GM21447 (cell line): Measurements from ENCODE around the gene PSMC3.

Experiments
- ATAC-seq: cut with Tn5 transposase; IDR thresholded peaks from one replicate; pipeline ENCODE4 v1.9.1; 2021; ENCODE audit not compliant: unreplicated experiment

PSMC3 gene

GRCh38 chr11:47413908-47414684 is 12.1 kb downstream of the PSMC3 start:
- ATAC-seq = no peak

- ATAC-seq = no peak
Measured at GRCh38 chr11:47413351-47413750, 12.9 kb downstream of the PSMC3 start.

GRCh38 chr11:47411884-47412746 is 14.1 kb downstream of the PSMC3 start:
- no peak for ATAC-seq

- ATAC-seq = no peak
Measured at GRCh38 chr11:47410370-47411264, 15.6 kb downstream of the PSMC3 start.

GRCh38 chr11:47409440-47410369 is 16.5 kb downstream of the PSMC3 start:
- no peak for ATAC-seq

- ATAC-seq = peak; percentile 5
Measured at GRCh38 chr11:47408598-47409439, 17.4 kb downstream of the PSMC3 start.

- peak; percentile 80 for ATAC-seq
Measured at GRCh38 chr11:47407746-47408590, 18.3 kb downstream of the PSMC3 start, which contains the start of gene SLC39A13. Gene SLC39A13, plus strand, starts transcription at chr11:47408590. Its CDS starts 1,505 bp downstream, at chr11:47410095.

GRCh38 chr11:47406896-47407745 is 19.1 kb downstream of the PSMC3 start:
- no peak for ATAC-seq

GRCh38 chr11:47403571-47403970 is 22.7 kb downstream of the PSMC3 start:
- no peak for ATAC-seq

GRCh38 chr11:47403135-47403534 is 23.1 kb downstream of the PSMC3 start:
- ATAC-seq = no peak

GRCh38 chr11:47400768-47401279 is 25.4 kb downstream of the PSMC3 start:
- peak; percentile 72 for ATAC-seq

- ATAC-seq = peak; percentile 51
Measured at GRCh38 chr11:47399860-47400767, 26.1 kb downstream of the PSMC3 start.

GRCh38 chr11:47398551-47398950 is 27.7 kb downstream of the PSMC3 start:
- no peak for ATAC-seq

GRCh38 chr11:47398011-47398410 is 28.2 kb downstream of the PSMC3 start:
- no peak for ATAC-seq

GRCh38 chr11:47396049-47396320 is 30.3 kb downstream of the PSMC3 start:
- ATAC-seq = no peak
